Amygdala (tissue), 56 donors: ENCODE data around the gene RFC3.
"Not testable (repeated sequence)": the region's sequence is repeated elsewhere in the genome, so short reads cannot be mapped to it uniquely, and the experiment has no call there.

Experiments used
- DNase-seq, 56 donors: peaks; one replicate each; lab custom pipeline; 2025; lab: John Stamatoyannopoulos, UW

RFC3 gene, protein sequence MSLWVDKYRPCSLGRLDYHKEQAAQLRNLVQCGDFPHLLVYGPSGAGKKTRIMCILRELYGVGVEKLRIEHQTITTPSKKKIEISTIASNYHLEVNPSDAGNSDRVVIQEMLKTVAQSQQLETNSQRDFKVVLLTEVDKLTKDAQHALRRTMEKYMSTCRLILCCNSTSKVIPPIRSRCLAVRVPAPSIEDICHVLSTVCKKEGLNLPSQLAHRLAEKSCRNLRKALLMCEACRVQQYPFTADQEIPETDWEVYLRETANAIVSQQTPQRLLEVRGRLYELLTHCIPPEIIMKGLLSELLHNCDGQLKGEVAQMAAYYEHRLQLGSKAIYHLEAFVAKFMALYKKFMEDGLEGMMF

DNA sequence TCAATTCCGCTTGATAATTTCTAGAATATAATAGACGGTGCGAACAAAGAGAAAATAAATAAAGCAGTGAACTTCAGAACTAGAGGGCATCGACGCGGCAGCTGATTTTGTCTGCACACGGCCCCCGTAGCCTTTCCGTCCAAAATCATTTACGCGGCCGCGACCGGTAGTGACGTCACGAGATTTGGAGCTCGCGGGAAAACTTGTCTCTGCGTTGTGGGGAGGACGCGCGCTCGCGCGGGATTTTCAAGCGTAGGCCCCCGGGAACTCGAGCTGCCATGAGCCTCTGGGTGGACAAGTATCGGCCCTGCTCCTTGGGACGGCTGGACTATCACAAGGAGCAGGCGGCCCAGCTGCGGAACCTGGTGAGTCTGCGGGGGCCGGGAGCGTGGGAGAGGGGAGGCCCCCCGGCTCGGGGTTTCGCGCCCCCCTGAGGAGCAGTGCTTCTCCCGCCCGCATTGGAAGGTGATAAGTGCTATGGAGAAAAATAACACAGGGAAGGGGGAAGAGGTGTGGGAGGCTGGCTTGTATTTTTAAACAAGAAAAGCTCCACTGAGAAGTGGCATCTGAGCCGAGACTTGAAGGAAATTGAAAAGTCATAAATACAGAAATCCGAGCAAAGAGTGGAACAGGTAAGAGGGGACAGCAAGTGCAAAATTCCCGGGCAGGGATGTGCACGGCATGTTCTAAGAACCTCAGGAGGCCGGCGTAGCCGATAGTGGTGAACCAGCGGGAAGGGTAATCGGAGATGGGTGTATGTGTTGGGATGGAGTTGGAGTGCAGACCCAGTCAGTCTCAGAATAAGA is at the start of gene RFC3:
Gene RFC3, plus strand, starts transcription at position 249 of the 806 bp plus-strand sequence. Its CDS starts 30 bp downstream, at position 279.
- peak; percentile 11 to 93 (median 81) for DNase-seq

DNA sequence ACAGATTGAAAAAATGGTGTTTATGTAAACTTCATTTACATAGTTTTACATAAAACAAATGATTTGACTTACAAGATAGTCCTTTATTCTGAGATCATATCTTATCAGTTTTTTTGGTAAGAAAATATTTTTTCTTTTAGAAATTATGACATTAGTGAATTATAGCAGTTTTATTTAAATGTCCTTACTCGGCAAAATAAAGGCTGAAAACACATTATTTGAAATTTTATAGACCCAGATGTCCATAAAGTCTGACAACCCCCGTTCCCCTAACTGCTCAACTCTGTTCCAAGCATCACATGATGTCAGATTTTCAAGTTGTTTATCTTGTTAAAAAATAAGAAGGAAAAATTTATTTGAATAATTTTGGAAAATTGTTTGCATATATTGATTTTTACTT is 46.7 kb upstream of the RFC3 start:
- no peak for DNase-seq

DNA sequence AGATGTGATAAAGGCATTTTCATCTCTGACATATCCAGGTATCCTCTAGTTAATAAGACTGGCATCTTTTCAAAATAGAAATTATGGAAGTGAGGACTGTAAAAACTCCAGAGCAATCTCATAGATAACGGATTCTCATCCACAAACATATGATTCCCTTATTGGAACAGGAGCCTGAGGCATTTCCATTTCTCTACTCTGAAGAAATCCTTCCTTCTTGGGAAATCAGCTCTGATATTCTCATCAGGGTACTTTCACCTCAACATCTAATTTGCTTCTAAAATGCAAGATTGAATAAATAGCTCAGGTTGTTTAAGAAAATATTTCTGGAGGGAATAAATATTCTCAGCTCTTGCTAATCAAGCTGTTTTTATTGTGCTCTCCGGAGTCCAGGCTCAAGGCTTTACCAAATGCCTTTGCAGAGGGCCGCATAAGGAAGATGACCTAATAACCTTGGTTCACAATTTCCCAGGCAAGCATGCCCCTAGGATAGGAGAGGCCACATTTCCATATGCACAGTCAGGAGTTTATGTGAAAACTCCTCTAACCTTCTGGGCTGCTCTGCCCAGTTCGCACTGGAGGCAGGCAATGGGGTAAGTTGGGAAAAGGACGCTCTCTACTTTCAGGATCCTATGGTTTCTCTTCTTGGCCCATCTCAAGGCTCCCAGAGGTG is 44.0 kb upstream of the RFC3 start:
- DNase-seq: no peak

DNA sequence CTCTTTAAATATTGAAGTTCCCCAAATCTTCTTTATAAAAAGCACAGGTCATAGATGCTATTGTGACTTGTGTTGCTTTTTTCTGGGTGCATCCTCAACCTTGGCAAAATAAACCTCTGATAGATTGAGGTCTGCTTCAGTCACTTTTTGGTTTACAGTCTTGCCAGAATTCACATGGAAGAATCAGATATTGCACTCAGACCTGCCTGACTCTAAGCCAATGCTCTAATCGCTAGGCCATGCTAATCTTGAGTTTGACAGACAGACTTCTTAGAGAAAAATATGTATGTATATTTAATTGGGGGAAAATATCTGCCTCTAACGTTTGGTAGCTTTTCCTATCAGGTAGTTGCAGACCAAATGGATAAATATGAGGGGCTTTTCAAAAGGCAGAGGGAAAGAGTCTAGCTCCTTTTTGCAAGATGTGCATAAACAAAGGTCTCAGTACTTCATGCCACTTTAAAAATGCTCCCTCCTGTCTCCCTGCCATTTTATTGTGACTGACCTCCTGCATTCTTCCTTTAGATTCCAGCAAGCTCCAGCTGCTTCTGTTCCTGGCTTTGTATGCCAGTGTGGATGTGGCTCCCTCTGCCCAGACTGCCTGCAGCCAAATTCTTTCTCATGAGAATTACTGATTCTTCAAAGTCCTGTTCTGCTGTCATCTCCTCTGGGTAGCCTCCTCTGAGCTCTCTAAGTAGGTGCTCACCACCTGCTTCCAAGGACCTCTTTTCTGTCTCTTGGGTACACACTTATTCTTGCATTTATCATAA is 42.4 kb upstream of the RFC3 start:
- no peak for DNase-seq

DNA sequence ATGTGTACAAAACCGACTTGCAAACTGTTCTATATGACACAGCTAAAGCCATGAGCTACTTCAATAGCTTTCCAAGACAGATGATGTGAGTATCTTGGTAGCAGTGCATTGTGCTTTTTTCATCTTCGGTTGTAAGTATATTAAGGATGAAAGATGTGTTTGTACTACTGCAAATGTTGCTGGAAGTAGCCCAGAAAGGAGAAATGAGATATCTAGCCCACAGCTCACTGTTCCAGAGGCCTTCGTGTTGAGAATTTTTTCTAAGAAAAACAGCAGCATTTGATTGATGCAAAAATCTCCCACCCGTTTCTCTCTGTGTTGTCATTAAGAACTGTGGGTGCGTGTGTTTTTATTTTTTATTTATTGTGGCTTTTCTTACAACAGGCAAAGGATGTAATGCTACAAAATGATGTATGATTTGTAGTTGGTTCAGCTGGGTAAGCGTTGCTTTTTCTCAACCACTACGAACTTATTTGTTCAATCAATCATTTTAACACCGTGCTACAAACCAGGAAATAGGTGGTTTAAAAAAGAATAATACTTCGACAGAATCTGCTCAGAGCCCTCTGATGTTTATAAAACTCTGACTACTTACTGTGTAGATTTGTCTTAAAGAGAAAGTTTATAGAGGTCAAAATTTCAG is 41.6 kb upstream of the RFC3 start:
- DNase-seq: no peak

DNA sequence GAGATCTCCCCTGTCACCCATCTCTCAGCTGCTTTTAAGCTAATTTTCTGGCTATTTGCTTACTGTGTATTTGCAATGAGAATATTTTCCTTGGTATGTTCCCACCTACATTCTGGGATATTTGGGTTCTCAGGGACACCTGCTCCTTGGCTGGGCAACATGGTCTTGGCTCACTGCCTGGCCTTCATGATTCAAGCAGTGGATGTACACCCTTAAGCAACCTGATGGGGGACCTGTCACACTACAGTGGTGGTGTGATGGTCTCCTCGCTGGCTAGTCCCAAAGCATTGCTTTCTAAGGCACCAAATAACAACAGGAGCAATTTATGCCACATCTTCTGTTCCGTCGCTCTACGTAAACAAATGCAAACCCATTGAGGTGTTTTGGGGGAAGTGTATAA is 35.3 kb upstream of the RFC3 start:
- no peak for DNase-seq

DNA sequence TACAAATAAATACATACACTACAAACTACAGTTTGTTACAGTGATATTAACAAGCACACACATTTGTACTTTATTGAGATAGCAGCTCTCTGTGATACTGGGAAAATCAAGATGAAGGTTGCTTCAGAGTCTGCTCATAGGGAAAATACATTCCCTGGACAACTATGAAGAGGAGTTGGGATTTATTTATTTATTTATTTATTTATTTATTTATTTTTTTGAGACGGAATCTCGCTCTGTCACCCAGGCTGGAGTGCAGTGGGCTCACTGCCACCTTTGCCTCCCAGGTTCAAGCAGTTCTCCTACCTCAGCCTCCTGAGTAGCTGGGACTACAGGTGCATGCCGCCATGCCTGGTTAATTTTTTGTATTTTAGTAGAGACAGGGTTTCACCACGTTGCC is 34.7 kb upstream of the RFC3 start:
- DNase-seq: not testable (repeated sequence)

DNA sequence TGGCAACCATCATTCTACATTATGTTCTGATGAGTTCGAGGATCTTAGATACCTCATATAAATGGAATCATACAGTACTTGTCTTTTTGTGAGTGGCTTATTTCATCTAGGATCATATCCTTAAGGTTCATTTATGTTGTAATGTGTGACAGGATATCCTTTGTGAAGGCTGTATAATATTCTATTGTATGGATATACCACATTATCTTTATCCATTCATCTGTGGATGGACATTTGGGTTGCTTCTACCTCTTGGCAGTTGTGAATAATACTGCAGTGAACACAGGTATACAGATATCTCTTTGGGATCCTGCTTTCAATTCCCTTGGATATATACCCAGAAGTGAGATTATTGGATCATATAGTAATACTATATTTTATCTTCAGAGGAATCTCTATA is 33.2 kb upstream of the RFC3 start:
- no peak for DNase-seq

DNA sequence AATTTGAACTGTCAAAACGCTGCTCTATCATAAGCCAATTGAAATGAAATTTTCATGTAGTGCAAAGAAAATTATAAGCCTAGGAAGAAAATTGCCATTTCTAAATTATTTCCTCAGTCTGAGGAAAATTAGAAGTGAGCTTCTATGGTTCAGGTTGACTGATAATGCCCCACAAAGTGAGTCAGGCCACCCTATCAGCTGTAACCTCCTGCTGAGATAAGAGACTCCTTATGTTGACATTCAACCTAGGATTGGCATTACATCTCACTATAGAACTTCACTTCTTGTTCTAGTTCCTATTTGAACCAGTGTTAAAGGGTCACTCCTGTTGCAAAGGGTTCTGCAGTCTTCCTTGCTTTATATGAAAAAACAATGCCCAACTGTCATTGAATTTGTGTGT is 32.6 kb upstream of the RFC3 start:
- DNase-seq: no peak

DNA sequence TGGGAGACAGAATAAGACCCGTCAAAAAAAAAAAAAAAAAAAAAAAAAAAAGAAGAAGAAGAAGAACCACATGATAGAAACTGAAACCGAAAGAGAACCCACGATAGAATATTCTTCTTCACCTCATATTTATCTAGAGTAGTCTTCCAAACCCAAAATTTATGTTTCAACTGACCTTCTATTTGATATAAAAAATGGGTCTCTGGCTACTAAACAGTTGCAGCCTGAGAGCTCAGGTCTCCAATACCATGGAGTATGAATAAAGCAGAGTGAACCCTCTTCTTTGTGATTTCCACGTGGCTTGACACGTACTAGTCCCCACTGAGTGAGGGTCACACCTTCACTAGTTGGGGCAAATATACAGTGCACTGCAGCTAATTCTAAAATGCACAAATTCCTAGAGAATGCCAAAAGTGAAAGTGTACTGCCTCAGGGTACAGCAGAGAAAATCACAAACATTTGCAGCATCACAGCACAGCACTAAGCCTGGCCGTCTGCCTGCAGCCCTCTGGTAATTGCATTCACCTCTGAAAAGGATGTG is 30.8 kb upstream of the RFC3 start:
- no peak for DNase-seq

DNA sequence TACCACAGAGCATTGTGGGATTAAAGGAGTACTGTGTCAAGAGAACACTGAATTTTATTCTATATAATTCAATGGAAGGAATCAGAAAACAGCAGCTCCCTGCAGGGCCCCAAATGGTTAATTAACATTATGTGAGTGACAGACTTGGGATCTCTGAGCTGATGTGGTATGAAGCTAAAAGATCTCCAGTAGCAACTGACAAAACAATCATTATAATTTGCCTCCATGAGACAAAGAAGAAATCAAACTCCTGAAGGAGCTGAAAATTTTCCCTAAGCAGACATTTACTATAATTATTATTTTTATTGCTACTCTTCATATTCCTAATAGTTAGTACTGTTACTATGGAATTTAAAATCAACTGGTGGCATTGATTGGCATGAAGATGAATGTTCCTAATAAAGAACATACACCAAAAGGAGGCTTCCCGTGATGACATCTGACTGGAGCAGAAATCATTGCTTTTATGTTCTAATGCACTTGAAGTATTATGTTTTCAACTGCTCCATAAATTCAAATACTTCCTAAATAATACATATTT is 28.8 kb upstream of the RFC3 start:
- no peak for DNase-seq

DNA sequence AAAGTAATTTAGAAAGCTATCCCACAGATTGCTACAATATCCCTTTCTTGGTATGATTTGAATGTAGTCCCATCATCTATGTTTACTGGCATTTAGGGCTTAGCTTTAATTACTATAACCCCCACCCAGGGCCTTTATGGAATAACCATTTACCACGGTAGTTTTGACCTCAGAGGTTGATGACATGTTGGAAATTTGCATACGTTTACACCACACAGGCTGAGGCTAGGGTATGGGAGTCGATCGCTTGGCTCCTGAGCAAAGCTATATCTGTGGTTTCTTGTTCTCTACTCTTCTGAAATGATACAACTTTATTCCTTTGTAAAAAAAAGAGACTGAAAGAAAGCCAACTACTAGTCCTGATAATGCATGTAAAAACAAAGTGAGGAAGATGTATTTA is 28.2 kb upstream of the RFC3 start:
- no peak for DNase-seq

DNA sequence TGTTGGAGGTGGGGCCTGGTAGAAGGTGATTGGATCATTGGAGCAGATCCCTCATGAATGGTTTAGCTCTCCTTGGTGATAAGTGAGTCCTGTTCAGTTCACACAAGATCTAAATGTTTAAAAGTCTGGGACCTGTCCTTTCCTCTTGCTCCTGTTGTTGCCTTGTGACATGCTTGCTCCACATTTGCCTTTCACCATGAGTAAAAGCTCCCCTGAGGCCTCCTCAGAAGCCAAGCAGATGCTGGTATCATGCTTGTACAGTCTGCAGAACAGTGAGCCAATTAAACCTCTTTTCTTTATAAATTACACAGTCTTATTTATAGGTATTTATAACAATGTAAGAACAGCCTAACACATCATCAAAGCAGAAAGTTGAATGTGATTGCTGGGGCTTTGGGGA is 24.2 kb upstream of the RFC3 start:
- no peak for DNase-seq

DNA sequence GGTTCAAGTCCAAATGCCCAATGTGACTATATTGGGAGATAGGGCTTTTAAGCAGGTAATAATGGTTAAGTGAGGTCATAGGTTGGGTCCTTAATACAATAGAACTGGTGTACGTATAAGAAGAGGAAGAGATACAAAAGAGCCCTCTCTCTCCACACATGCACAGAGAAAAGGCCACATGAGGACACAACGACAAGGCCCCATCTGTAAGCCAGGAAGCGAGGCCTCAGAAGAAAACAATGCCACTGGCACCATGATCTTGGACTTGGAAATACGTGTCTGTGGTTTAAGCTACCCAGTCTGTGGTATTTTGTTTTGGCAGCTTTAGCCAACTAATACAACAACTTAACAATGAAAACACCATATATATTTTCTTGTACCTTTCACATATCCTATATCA is 23.4 kb upstream of the RFC3 start:
- no peak for DNase-seq

DNA sequence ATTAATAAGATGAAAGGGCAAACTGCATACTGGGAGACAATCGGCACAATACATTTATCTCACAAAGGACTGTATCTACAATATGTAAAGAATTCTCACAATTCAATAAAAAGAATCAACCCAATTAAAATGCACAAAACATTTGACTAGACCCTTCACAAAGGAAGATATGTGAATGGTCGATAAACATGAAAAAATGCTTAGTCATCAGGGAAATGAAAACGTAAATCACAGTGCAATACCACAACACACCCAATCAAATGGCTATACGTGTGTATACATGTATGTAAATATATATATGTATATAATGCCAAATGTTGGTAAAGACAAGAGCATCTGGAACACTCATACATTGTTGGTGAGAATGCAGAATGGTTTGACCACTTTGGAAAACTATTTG is 21.9 kb upstream of the RFC3 start:
- DNase-seq: no peak

DNA sequence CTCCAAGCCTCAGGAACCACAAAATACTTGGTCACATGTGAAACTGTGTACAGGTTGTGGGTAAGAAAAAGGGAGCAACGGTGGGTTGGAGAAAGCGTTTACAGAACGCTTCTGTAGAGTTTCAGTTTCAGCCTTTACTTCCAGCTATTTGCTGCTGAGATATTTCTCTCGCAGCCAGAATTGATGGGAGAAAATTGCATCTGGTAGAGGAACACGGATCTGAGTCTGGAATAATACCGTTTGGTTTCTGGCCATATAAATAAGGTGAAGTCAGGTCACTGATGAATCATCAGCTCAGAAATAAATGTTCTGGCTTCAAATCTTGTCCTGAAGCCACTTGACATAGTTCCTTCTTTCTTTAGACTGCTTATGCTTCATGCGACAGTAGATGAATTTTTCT is 20.3 kb upstream of the RFC3 start:
- DNase-seq: no peak

DNA sequence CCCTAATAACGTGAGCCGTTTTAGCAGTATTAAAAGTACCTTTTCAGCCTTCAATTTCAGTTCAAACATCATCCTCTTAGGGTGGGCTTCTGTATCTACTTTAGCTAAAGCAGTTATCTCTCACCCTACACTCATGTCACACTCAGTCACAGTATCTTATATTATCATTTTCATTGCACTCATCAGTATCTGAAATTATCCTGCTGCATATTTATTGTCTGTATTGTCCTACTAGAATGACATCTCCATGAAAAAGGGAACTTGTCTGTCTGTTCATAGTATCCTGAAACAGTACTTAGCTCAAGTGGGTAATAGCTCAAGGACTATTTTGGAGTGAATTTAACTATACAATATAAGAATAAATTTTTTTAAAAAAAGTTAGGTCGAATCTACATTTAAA is 19.9 kb upstream of the RFC3 start:
- no peak for DNase-seq

DNA sequence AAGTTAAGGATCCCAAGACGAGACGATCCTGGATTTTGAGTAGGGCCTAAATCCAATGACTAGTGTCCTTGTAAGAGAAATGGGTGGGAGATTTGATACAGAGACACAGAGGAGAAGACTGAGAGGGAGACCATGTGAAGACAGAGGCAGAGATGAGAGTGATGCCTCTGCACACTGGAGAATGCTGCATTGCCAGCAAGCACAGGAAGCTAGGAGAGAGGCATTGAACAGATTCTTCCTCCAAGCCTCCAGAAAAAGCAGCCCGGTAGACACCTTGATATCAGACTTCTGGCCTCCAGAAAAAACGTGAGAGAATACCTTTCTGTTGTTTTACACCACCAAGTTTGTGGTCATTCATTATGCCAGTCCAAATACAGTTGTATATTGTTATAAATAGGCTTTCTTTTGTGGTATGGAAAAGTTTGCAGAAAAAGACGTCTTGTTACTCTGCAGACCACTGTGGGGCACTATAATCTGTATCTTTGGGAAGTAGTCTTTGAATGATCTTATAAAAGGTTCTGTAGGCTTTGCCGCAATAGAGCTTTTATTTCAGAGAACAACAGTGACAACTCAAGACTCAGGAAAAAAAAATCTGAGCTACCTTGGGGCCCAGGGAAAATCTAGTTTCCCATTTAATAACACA is 17.9 kb upstream of the RFC3 start:
- DNase-seq: peak in 2 of 56 donors; percentile 5 to 44

DNA sequence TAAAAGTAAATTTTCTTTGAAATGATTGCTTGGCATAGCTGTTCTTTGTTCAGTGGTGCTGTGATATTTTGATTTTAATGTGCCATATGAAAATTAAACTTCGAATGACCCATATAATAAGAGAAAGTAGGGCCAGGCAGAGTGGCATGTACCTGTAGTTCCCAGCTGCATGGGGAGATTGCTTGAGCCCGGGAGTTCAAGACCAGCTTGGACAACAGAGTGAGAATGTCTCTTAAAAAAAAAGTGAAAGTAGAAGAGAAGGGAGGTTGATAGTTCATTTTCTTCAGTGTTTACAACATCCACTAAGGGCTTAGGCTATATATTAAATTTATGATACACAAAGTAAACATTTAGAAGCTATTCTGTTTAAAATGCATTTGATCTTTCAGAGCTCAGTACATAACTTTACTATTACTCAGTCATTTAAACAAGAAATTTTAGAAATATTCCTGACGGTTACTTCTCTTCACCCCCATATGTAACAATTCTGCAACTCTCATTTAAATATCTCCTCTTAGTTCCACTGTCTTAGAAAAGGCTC is 17.2 kb upstream of the RFC3 start:
- no peak for DNase-seq
